GM21717 (cell line): Measurements from ENCODE around the gene MRNIP.
"Not testable (repeated sequence)": the region's sequence is repeated elsewhere in the genome, so short reads cannot be mapped to it uniquely, and the experiment has no call there.

Experiments used
- ATAC-seq: cut with Tn5 transposase; IDR thresholded peaks from one replicate; pipeline ENCODE4 v1.9.1; 2021; ENCODE audit warnings: mild to moderate bottlenecking, moderate library complexity; ENCODE audit not compliant: unreplicated experiment

The MRNIP gene

DNA sequence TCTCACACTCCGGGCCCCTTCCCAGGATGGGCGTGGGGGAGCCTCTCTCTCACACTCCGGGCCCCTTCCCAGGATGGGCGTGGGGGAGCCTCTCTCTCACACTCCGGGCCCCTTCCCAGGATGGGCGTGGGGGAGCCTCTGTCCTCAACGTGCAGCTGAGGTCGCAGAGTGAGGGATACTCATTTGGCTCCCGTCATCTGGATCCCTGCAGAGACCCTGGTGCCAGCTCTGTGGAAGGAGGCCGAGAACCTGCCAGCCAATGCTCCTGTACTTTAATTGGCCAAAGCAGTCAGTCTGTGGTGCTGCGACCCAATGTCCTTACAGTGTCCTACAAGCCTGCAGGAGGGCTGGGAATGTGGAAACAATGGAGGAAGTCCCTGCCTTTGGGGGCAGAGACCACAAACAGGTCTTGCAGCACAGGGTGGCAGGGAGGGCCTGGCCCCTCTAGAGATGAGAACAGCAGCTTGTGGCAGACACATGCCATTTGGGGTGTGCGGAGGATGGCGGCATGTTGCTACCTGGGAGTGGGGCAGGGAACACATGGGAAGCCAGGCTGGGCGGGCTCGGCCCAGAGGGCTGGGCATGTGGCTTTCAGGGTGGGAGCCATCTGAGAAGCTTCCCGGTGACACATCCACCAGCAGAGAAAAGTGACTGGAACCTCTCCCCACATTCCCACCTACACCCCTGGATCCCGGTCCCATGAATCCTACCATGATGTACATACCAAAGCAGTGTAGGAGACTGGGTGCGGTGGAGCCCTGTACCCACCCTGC is 13.6 kb upstream of the MRNIP start:
- ATAC-seq: no peak

DNA sequence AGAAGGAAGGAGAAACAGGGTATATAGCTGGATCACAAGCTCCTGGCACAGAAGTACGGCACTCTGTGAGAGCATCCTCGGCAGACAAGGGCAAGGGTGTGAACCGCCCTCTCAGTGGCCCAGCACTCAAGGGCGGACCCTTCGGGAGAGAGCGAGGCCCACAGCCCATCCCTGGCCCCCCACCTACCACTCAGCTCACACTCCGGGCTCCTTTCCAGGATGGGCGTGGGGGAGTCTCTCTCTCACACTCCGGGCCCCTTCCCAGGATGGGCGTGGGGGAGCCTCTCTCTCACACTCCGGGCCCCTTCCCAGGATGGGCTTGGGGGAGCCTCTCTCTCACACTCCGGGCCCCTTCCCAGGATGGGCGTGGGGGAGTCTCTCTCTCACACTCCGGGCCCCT is 12.9 kb upstream of the MRNIP start:
- ATAC-seq: not testable (repeated sequence)

DNA sequence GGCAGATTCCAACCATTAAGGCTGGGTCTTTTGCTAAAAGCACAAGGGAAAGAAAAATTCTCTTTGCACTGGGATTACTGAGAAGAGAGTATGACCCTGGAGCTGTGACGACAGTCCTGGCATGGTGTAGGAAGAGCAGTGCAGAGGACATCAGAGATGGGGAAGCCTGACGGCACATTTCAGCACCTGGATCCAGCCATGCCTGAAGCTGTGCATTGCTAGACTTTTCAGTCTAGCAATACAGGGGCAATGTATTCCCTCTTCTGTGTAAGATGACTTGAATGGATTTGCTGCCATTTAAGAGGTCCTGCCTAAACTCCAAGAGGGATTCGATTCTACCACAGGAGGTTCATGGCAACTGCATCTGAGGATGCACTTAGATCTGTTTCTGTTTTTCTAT is 12.3 kb upstream of the MRNIP start:
- ATAC-seq: no peak

DNA sequence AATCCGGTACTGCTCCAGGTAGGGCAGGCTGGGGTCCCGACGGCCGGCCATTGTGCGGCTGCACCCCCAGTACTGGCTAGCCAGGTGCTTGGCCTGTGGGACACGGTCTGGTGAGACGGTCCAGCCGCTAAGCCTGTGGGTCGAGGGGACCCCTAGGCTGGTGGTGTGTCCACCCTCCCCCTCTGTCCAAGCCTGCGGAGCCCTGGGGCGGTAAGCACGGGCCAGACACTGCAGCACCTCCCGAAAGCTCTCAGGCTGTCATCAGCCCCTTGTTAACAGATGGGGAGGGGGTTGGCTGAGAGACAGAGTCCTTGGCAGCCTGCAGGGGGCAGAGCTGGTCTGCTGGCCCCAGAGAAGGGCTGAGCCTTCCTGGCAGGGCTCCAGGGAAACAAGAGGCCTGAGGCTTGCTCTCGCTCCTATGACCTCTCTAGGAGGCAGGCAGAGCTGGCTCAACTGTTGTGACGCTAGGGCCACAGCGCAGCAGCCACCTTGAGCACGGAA is 11.8 kb upstream of the MRNIP start:
- no peak for ATAC-seq

DNA sequence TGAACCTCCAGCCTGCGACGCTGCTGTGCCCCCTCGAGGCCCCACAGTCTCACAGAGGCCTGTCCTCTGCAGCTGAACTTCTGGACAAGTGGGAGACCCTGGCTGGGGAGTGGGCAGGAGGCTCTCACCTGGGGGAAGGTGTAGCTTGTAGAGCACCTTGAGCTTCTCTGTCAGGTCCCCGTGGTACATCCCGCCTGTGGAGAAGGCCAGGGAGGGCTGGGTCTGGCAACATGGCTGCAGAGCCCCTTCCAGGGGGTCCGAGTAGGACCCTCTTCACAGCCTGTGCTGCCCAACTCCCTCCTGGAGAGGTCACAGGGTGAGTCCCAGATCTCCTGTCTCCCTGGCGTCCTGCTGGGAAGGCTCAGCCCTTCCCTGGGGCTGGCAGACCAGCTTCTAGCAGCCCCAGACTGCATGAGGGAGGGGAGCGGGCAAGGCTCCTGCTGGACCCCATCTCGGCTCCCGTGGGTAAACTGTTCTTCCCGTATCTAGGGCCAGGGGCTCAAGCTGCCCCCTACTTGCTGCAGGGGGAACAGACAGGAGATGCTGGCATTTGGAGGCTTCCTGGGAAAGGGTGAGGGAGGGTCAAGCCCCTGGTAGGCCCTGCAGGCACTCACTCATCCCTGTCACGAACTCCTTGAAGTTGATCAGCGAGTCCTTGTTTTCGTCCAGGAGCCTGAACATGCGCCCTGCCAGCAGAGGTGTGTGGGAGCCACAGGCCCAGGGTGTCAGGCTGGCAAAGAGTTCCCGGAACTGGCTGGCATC is 11.2 kb upstream of the MRNIP start:
- ATAC-seq: no peak

DNA sequence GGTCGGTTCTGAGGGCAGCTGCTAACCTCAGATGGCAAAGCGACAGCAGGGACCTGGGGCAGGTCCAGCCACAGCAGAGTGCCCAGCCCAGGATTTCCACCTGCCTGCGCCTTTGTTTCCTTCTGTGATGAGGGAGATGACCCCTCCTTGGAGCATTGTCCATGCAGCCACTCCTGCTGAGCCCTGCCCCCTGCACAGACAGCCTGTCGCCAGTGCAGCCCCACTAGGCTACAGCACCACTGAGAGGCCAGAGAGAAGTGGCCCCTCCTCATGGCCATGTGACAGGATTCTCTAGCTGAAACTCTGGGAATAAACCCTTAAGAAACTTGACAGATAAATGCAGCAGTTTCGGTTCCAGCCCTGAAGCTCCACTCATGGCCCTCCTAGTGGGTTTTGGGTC is 10.5 kb upstream of the MRNIP start:
- no peak for ATAC-seq

DNA sequence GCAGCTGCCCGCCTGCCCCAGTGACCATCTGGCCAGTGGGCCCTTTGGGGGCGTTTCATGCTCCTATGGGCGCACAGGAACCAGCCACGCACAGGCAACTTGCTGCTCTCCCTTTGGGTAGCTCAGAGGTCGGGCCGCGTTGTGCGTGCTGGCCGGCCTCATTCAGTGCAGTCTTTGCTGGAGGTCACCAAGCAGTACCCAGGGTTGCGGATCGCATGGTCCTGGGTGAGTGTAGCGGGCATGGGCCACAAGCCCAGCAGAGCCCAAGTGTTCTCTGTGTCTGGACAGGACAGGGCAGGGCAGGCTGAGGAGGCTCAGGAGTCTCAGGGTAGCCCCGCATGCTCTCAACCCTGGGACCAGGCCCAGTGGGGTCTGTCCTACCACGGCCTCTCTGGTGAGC is 9.9 kb upstream of the MRNIP start:
- ATAC-seq: no peak

DNA sequence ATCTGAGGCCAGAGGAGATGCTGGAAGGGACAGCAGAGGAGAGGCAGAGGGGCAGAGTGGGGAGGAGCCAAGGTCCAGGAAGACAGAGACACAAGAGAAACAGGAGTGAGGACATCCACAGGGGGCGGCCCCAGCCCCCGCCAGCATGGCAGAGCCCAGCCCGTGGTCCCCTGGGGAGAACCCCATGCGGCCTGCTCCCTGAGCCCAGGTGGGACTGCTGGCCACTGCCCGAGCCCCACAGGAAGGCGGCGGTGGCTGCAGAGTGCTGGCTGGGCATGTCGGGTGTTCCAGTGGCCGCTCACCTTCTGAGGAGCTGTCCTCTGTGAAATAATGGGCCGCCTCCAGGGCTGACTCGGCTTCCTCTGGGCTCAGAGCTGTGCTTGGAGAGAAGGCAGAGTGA is 8.9 kb upstream of the MRNIP start:
- ATAC-seq: no peak

DNA sequence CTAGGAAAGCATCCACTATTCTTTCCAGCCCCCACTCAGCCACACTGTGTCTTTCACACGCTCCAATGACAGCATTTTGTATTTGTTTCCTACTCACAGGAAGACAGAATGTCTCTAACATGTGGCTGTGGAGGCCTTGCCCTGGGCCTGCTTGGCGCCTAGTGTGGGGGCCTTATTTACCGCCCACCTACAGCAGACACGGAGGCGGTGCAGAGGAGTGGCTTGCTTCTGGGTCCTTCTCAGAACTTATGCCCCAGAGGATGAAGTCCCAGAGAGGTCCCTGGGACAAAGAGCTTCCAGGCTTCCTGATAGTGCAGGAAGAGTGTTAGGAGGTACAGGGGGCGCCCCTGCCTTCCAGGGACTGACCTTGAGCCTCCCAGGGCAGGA is 8.5 kb upstream of the MRNIP start:
- no peak for ATAC-seq

DNA sequence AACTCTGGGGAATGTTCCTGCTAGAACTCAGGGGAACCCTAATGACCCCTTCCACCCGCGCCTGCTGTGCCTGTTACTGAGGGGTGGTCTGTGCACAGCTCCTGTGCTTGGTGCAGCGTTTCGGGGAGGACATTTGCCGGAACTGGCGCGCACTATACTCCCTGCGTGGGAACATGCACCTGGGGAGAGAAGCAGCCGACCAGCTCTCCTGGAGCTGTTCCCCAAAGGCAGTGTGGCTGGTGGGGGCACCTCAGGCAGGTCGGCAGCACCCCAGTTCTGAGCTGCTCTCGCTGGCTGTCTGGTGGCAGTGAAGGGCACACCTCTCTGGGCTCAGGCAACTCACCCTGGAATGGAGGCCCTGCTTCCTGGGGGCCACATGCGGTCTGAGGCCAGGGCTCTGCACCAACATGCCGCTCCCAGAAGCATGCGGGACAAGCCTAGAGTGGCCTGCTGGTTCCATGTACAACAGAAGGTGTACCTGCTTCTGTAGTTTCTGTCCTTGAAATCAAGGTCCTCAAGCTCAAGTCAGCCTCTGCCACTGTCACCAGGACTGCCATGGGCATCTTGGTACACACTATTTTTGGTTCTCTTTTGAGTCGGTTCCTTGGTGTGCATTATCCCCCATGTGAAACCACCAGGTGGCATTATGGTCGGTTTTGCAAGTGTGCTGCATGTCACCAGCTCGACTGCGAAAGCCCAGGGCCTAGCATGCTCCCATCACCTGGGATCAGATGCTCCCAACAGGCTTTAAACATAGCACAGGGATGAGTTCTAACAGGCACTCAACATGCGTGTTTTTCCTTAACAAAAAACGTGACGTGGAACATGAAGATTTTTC is 7.8 kb upstream of the MRNIP start:
- ATAC-seq: no peak

DNA sequence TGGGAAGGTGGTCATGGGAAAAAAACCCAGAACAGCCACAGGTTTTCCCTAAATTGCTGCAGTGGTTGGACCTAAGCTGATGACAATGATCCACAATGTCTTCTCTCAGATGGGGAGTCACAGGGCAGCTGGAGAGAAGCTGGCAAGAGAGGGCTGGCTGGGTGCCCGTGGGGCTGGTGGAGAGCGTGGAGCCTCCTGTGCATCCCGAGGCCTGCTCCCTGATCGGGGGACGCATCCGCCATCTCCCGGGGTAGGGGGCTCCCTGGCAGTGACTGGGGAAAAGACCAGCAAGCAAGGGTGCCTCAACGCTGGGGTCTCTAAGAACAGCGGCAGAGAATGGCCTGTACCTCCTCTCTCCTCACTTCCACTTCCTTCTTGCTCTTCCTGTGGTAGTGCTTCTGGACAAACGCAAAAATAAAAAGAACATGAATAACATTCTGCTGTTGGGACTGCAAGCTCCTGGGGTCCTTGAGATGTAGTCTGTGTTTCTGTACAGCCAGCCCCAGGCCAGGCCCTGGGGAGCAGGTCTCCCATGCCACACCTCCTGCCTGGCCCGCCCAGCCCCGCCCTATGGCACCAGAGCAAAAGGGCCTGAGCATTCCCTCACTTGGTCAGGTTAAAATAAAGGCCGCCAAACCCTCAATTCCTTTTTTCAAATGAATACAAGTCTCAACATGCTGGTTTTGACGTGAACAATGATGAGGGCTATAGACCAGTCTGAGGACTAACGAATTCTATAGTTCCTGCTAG is 7.0 kb upstream of the MRNIP start:
- ATAC-seq: no peak

DNA sequence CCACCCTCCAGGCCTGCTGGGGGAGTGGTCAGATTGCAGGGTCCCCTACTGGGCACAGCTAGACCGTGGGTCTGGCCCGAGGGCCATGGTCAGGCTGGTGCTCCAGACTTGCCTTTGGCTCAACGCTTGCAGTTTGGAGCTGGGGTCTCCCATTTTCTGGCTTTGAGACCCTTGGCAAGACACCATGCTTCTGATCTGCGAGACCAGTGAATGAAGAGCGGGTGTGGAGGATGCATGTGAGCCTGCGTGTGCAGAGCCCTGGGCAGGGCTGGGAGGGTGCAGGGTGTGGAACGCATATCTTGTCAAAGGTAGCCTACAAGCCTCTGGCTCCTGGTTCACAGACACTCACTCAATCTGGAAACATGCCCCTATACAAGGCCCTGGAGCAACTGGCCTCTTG is 6.1 kb upstream of the MRNIP start:
- ATAC-seq: no peak

DNA sequence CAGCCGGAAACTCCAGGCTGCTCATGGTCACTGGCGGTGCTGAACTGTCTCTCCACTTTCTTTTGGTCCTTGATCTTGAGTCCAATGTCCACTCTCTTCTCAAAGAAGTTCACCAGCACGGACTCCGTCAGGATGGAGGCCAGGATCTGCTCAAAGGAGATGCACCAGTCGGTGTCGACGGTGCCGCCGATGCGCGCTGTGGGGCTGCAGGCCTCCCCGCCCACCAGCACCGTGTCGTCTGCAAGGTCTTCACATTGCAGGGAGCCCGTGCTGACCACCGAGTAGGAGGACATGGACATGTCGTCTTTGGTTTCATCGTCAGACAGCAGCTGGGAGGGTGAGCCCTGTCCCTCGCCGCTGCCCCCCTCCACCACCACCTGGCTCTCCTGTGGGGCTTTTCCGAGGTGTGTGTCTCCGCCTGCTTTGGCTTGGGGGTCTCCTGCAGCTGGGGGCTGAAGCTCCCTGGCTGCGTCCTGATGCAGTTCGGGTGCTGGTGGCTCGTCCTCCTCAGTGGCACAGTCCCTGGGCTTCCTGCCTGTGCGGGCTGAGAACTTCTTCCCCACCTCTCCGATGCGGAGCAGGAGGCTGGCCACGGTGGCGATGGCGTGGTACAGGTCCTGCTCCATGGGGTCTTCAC is 5.0 kb upstream of the MRNIP start:
- no peak for ATAC-seq

DNA sequence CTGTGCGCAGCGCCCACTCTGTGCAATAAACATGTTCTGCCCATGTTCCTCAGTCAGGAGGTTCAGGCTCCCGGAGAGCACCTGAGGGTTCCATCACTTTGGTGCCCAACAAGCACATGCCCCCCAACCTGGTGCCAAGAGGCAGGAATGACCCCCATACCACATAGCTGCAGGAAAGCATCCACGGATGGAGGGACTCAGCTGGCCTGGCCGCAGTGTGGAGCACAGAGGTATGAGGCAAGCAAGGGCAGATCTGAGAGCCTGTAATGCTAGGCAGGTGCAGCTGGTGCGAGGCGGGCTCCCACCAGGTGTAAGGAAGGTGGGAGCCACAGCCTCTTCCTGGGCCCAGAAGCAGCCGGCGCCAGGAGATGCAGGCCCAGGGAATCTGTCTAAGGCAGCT is 4.3 kb upstream of the MRNIP start:
- ATAC-seq: no peak

DNA sequence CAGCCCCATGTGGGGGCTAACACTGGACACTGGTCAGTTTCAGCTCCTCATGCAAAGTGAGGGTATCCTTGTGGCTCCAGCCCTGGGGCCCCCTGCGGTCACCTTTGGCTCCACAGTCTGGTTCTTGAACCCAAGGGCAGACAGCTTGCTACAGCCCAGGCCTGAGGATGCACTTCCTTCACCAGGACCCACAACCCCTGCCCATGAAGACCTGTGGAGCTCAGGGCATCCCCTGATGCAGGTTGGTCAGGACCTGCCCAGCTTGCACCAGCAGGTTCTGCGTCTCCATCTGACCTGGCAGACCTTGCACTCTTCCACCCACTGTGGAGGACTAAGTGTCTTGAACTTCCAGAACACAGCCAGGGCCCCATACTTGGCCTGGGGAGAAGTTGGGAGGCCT is 3.7 kb upstream of the MRNIP start:
- ATAC-seq: no peak

DNA sequence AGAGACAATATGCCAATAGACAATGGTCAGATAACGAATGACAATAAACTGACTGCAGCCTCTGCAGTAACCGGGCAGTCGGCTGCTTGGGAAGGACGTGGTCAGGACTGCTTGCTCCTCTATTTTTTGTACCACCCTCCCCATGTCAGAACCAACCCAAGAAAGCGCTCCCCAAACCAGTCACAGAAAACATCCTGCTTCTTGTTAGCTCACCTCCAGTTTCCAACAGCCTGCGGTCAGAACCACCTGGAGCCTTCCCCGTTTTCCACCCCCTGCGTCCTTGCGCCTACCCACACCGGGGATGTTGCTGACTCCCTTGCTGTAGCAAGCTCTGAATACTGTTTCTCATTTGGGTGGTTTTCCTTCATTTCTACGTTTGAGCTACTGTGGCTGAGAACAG is 1.7 kb upstream of the MRNIP start:
- no peak for ATAC-seq

DNA sequence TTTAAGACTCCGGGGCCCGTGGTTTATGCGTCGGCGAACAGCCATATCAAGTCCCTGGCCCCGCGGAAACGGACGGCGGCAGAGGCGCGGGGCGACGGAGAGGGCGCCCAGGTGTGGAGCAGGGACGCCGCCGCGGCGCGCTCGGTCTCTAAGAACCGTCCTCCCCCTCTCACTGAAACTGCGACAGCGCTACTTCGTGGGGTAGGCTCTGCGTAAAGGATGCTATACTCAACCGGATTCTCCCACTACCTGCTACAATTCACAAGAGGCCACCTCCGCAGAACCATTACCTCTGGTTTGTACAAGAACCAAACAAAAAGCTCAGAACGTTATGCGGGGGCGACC is 404 bp downstream of the MRNIP start:
- ATAC-seq: peak; percentile 48

DNA sequence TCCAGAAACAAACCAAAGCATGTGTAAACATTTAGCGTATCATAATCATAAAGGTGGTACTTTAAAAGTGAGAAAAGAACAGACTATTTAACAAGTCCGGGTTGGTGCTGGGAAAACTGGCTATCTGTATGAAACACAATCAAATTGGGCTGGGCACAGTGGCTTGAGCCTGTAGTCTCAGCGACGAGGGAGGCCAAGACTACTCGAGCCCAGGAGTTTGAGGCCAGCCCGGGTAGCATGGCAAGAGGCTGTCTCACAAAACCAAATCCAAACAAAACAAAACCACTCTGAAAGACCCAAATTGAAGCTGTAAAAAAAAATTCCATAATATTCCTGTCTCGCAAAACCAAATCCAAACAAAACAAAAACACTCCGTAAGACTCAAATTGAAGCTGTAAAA is 4.3 kb downstream of the MRNIP start:
- no peak for ATAC-seq

DNA sequence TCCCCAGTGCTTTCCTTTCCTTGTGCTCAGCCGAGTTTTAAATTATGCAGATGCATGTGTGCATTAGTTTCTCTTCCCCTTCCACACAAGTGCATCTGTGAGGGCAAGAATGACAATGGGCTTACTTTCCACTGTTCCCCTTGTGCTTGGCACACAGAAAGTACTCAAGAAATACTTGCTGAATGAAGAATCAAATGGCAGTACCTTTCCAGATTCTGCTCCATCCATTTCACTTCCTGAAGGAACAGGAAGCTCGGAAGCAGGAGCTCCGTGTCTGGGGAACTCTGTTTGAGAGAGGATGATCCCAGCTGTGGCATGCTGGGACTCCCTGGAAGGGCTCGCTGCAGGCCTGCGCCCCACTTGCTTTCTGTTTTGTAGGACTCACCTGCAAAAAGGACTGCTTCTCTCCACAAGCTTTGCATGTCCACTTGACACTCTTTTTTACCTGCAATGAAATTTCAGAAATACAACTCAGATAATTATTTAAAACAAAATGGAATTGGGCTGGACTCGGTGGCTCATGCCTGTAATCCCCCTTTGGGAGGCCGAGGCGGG is 5.5 kb downstream of the MRNIP start:
- ATAC-seq: peak; percentile 91

DNA sequence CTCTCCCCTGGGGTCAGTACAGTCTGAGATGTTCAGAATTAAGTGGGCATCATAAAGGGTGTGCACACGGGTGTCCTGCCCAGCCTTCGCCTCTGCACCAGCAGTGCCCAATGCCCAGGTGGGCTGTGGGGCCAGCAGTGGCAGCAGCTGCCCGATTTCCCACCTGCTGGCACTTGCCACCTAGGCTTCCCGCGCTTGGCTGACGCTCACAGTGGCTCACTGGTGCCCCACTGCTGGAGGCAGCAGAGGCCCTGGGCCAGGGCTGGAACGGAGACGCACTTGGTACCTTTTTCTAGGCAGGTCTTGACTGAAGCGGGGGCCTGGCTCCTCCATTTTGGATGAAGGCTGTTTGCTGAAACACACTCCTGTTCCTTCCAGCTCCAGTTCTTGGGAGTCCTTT is 17.0 kb downstream of the MRNIP start:
- no peak for ATAC-seq
